ENCODE results near the gene GRIN2C.

Gene GRIN2C

GRCh38 chr17:74803388-74803930, 56.2 kb downstream of the GRIN2C start:
- Histone ChIP-seq H3K9ac (ENCODE audit: low read length) (no peak overlapping the region), H3K4me3 (ENCODE audit: low read length) (no peak overlapping the region), H3K79me2 (ENCODE audit: low read length) (no peaks in the 10 kb centered on the region), H3K4me2 (ENCODE audit: low read length) (no peak overlapping the region), H3K27me3 (ENCODE audit: low read depth, low read length) (no peaks in the 10 kb centered on the region), H2AFZ (ENCODE audit: low read depth, low read length) (no peak overlapping the region), H3K27ac (ENCODE audit: low read length) (no peak overlapping the region), H4K20me1 (ENCODE audit: insufficient read depth, low read length) (no peaks in the 10 kb centered on the region), H3K9me3 (ENCODE audit: insufficient read depth, low read length) (no peaks in the 10 kb centered on the region), H3K36me3 (replicated peaks; ENCODE audit: low read depth, low read length) (no peaks in the 10 kb centered on the region), H3K4me1 (ENCODE audit: low read length) (no peaks in the 10 kb centered on the region)
- TF ChIP-seq CTCF (IDR thresholded peaks at IDR 0.05; ENCODE audit: low read depth, low read length) (no peak), EZH2phosphoT487 (IDR thresholded peaks at IDR 0.05; ENCODE audit: low read depth) (no peak)

GRCh38 chr17:74801896-74802295, 57.8 kb downstream of the GRIN2C start:
- no peak overlapping the region for H3K9ac ChIP-seq (ENCODE audit: low read length)
- no peaks in the 10 kb centered on the region for H4K20me1 ChIP-seq (ENCODE audit: insufficient read depth, low read length)
- H3K27me3 ChIP-seq (ENCODE audit: low read depth, low read length): no peaks in the 10 kb centered on the region
- H3K4me1 ChIP-seq (ENCODE audit: low read length): no peaks in the 10 kb centered on the region
- TF ChIP-seq EZH2phosphoT487 (IDR thresholded peaks at IDR 0.05; ENCODE audit: low read depth): no peak
- TF ChIP-seq CTCF (IDR thresholded peaks at IDR 0.05; ENCODE audit: low read depth, low read length): no peak
- no peaks in the 10 kb centered on the region for H3K36me3 ChIP-seq (replicated peaks; ENCODE audit: low read depth, low read length)
- H3K79me2 ChIP-seq (ENCODE audit: low read length): no peaks in the 10 kb centered on the region
- H3K4me2 ChIP-seq (ENCODE audit: low read length): no peak overlapping the region
- no peaks in the 10 kb centered on the region for H3K9me3 ChIP-seq (ENCODE audit: insufficient read depth, low read length)
- no peak overlapping the region for H3K4me3 ChIP-seq (ENCODE audit: low read length)
- no peak overlapping the region for H3K27ac ChIP-seq (ENCODE audit: low read length)
- no peak overlapping the region for H2AFZ ChIP-seq (ENCODE audit: low read depth, low read length)

- TF ChIP-seq CTCF (IDR thresholded peaks at IDR 0.05; ENCODE audit: low read depth, low read length): no peak
- no peak for TF ChIP-seq EZH2phosphoT487 (IDR thresholded peaks at IDR 0.05; ENCODE audit: low read depth)
- no peak overlapping the region for H3K4me2 ChIP-seq (ENCODE audit: low read length)
- H3K9ac ChIP-seq (ENCODE audit: low read length): no peak overlapping the region
- no peaks in the 10 kb centered on the region for H3K79me2 ChIP-seq (ENCODE audit: low read length)
- H3K9me3 ChIP-seq (ENCODE audit: insufficient read depth, low read length): no peaks in the 10 kb centered on the region
- H4K20me1 ChIP-seq (ENCODE audit: insufficient read depth, low read length): no peaks in the 10 kb centered on the region
- H2AFZ ChIP-seq (ENCODE audit: low read depth, low read length): no peak overlapping the region
- H3K27ac ChIP-seq (ENCODE audit: low read length): no peak overlapping the region
- no peak overlapping the region for H3K4me3 ChIP-seq (ENCODE audit: low read length)
- H3K4me1 ChIP-seq (ENCODE audit: low read length): no peaks in the 10 kb centered on the region
- no peaks in the 10 kb centered on the region for H3K36me3 ChIP-seq (replicated peaks; ENCODE audit: low read depth, low read length)
- H3K27me3 ChIP-seq (ENCODE audit: low read depth, low read length): no peaks in the 10 kb centered on the region
These were observed 59.2 kb downstream of the GRIN2C start for GRCh38 chr17:74800531-74800930.

- Histone ChIP-seq H3K36me3 (replicated peaks; ENCODE audit: low read depth, low read length) (no peaks in the 10 kb centered on the region), H3K9me3 (ENCODE audit: insufficient read depth, low read length) (no peaks in the 10 kb centered on the region), H3K27me3 (ENCODE audit: low read depth, low read length) (no peaks in the 10 kb centered on the region), H3K4me1 (ENCODE audit: low read length) (no peaks in the 10 kb centered on the region), H3K79me2 (ENCODE audit: low read length) (no peaks in the 10 kb centered on the region), H4K20me1 (ENCODE audit: insufficient read depth, low read length) (no peaks in the 10 kb centered on the region), H3K27ac (ENCODE audit: low read length) (no peak overlapping the region), H2AFZ (ENCODE audit: low read depth, low read length) (no peak overlapping the region), H3K4me3 (ENCODE audit: low read length) (no peak overlapping the region), H3K9ac (ENCODE audit: low read length) (no peak overlapping the region), H3K4me2 (ENCODE audit: low read length) (no peak overlapping the region)
- TF ChIP-seq EZH2phosphoT487 (IDR thresholded peaks at IDR 0.05; ENCODE audit: low read depth): no peak
- no peak for TF ChIP-seq CTCF (IDR thresholded peaks at IDR 0.05; ENCODE audit: low read depth, low read length)
These were observed 60.6 kb downstream of the GRIN2C start for GRCh38 chr17:74799097-74799496.

All from OCI-LY3 (cell line).